ENCODE results near the gene RAN. TPM values are rescaled to one million over a fixed set of nuclear protein-coding genes. Genes with fewer than 3 reads are reported as not detected.

The RAN gene
- total RNA-seq, 3 donors from 2014 or later, result 2,485 to 2,586 (median 2,511) TPM

GRCh38 chr12:130920723-130921381, 49.0 kb downstream of the RAN start:
- Mint-ChIP-seq H3K9me3 (no peaks in the 10 kb centered on the region), H3K27me3 (ENCODE audit: low read depth) (peaks cover 40% of the 10 kb centered on the region), H3K4me3 (no peak overlapping the region), H3K36me3 (ENCODE audit: insufficient read depth) (no peaks in the 10 kb centered on the region), H3K4me1 (ENCODE audit: low read depth) (no peaks in the 10 kb centered on the region)
- no peak for DNase-seq
- no peak for ATAC-seq

- ATAC-seq, result no peak
- H3K27me3 Mint-ChIP-seq (ENCODE audit: low read depth), result peaks cover 36% of the 10 kb centered on the region
- no peak for DNase-seq
- H3K4me1 Mint-ChIP-seq (ENCODE audit: low read depth), result no peaks in the 10 kb centered on the region
- no peaks in the 10 kb centered on the region for H3K36me3 Mint-ChIP-seq (ENCODE audit: insufficient read depth)
- no peaks in the 10 kb centered on the region for H3K9me3 Mint-ChIP-seq
- no peak overlapping the region for H3K4me3 Mint-ChIP-seq
Observed at GRCh38 chr12:130922511-130922953, 50.7 kb downstream of the RAN start.

GRCh38 chr12:130924966-130925665, 53.2 kb downstream of the RAN start:
- DNase-seq (no peak), ATAC-seq (no peak)
- no peaks in the 10 kb centered on the region for H3K36me3 Mint-ChIP-seq (ENCODE audit: insufficient read depth)
- H3K9me3 Mint-ChIP-seq, result no peaks in the 10 kb centered on the region
- no peak overlapping the region for H3K4me3 Mint-ChIP-seq
- H3K4me1 Mint-ChIP-seq (ENCODE audit: low read depth), result no peaks in the 10 kb centered on the region
- H3K27me3 Mint-ChIP-seq (ENCODE audit: low read depth), result peaks cover 42% of the 10 kb centered on the region

- Mint-ChIP-seq H3K9me3 (no peaks in the 10 kb centered on the region), H3K36me3 (ENCODE audit: insufficient read depth) (no peaks in the 10 kb centered on the region), H3K27me3 (ENCODE audit: low read depth) (peaks cover 40% of the 10 kb centered on the region), H3K4me1 (ENCODE audit: low read depth) (no peaks in the 10 kb centered on the region), H3K4me3 (no peak overlapping the region)
- no peak for ATAC-seq
- no peak for DNase-seq
Observed at GRCh38 chr12:130925666-130926015, 53.8 kb downstream of the RAN start.

Other genes starting within 250 kb of the RAN start
- gene RIMBP2, start 155.8 kb upstream of the RAN start, total RNA-seq, result not detected
- 10 to 100 TPM; 12.2 to 13.4 (median 12.7) TPM for gene STX2, start 32.8 kb upstream of the RAN start, total RNA-seq
- gene ADGRD1, start 81.8 kb downstream of the RAN start, total RNA-seq, result under 1 TPM in 1 of 3 donors, not detected in 2; 0.45 TPM

Measured in activated T-cell treated with anti-CD3 and anti-CD28 coated beads, Interleukin-2, amount 50 U/mL, for 4 hours (primary cell).